GM19035 (cell line): ENCODE measurements around the gene HEXA.

Source experiments
- ATAC-seq: cut with Tn5 transposase; IDR thresholded peaks from one replicate; pipeline ENCODE4 v1.9.1; 2021; ENCODE audit not compliant: unreplicated experiment

HEXA gene

GRCh38 chr15:72323752-72324151 lies 52.1 kb downstream of the HEXA start:
- no peak for ATAC-seq

- ATAC-seq, result peak; percentile 62
Observed at GRCh38 chr15:72319985-72320671, 55.7 kb downstream of the HEXA start, which contains the start of gene CELF6. Gene CELF6 (minus strand): TSS chr15:72320157. CDS start chr15:72319874, 283 bp downstream.

DNA sequence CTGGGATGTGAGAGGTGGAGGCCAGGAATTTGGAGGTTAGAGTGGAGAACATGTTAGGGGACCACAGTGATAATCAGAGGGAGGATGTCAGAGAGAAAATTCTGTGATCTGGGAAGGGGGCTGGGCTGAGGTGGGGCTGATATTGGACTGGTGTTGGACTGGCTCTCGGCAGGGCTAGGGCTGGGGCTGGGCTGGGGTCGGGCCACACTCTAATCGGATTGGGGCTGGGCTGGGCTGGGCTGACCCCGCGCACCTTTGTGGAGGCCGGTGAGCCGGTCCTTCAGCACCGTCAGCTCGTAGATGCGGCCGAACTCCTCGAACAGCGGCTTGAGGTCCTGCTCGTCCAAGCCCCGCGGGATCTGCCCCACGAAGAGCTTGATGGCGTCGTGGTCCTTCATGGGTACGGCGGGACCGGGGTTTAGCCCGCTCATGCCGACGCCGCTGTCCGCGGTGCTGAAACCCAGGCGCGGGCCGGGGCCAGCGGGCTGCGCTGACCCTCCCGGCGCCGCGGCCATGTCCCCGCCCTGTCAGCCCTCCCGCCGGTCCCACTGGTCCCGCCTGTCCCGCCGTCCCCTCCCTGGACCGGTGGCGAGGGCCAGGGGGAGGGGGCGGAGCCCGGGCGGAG lies 56.3 kb downstream of the HEXA start:
- ATAC-seq, result peak; percentile 27

- no peak for ATAC-seq
Observed at GRCh38 chr15:72318408-72318942, 57.3 kb downstream of the HEXA start.

DNA sequence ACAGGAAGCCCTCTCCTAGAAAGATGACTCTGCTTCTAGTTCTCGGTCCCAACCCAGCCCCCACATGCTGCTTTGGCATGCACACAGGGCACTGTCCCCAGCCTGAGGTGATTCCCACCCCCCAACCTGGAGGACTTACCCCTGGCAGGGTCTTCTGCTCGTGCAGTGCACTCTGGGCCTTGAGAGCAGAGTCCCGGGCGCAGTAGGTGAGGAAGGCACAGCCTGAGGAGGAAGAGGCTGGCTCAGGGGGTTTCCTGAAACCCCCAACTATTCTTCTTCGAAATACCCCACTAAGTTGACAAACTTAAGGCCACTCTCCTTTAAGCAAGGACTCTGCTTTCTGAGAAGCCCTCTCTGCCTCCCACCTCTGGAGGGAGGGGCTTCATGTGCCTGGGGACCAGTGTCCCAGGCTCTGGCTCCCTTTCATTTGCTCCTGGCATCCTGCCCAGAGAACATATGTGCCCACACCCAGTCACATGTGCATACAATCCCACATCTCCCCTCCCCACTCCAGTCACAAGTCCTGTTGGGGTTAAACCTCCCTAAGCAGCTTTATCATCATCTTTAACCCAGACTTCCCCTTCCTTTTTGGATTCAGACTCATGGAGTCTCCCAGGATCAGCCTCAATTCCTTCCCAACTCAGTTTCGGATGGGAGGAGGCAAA lies 60.0 kb downstream of the HEXA start:
- no peak for ATAC-seq

- no peak for ATAC-seq
Observed at GRCh38 chr15:72313881-72314280, 61.9 kb downstream of the HEXA start.

DNA sequence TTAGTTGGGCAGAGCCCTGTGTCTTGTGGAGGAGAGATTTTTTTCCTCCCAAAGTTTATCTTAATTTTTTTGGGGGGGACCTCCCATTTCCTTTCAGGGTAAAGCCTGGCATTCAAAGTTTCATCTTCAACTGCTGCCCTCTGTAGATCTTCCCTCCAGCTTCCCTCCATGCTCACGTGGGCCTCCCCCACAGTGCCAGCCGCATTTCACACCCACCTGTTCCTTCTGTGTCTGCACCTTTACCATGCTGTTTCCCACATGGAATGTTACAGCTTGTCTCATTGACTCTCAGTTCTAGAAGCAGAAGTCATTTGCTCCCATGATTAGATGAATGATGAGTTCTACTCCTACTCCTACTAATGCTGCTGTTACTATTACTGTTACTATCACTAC lies 62.4 kb downstream of the HEXA start:
- no peak for ATAC-seq

DNA sequence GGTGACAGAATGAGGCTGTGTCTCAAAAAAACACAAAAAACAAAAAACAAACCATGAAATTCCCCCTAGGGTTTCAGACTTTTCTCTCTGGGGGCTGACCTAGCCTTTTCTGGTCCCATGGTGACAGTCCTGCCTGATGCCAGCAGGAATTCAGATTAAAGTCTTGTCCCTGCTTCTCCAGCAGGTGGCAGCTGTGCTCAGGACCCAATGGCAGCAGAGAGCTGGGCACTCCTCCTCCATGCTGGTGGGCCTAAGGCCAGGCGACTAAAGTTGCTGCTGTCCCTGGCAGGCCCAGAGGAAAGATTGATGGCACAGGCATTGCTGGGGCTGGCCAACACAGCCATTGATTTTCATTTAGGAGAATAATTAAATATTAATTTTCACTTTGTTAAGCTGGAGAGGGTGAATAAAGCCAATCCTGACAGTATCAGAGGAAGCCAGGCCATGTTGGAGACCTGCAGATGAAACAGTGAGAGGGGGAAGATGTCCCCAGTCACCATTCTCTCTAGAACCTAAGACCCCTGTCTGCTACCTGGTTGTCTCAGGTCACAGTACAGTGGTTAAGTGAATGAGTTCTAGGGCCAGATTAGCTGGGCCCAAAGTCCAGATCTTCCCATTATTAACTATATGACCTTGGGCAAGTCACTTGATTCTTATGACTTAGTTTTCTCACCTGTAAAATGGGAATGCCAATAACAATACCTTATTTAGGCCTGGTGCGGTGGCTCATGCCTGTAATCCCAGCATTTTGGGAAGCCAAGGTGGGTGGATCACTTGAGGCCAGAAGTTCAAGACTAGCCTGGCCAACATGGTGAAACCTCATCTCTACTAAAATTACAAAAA lies 63.0 kb downstream of the HEXA start:
- peak; percentile 75 for ATAC-seq

DNA sequence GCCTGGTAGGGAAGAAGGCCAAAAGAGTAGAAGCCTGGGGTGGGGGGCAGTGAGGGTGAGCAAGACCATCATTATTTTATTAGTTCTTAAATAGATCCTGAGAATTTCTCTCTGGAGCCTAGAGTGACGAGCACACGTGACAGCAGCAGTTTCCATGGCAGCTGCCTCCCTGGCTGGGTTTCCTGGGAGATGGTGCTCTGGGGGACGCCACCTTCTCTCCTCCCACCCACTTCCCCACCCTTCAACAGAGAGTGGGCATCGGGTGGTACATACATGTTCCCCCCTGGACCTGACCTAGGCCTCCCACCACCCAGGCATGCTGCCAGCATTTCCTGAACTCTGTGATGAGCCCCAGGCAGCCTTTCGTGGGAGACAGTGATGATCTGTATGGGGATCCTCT lies 68.8 kb downstream of the HEXA start:
- ATAC-seq, result no peak

GRCh38 chr15:72306211-72306785 lies 69.5 kb downstream of the HEXA start:
- no peak for ATAC-seq

GRCh38 chr15:72304596-72304995 lies 71.2 kb downstream of the HEXA start:
- no peak for ATAC-seq

- ATAC-seq, result no peak
Observed at GRCh38 chr15:72302955-72303354, 72.9 kb downstream of the HEXA start.
